ENCODE measurements around the gene PSMD4. TPM values are rescaled to one million over a fixed set of nuclear protein-coding genes. Genes with fewer than 3 reads are reported as not detected.

Gene PSMD4
- total and polyA plus RNA-seq, 8 donors: 104 to 158 (median 149) TPM

DNA sequence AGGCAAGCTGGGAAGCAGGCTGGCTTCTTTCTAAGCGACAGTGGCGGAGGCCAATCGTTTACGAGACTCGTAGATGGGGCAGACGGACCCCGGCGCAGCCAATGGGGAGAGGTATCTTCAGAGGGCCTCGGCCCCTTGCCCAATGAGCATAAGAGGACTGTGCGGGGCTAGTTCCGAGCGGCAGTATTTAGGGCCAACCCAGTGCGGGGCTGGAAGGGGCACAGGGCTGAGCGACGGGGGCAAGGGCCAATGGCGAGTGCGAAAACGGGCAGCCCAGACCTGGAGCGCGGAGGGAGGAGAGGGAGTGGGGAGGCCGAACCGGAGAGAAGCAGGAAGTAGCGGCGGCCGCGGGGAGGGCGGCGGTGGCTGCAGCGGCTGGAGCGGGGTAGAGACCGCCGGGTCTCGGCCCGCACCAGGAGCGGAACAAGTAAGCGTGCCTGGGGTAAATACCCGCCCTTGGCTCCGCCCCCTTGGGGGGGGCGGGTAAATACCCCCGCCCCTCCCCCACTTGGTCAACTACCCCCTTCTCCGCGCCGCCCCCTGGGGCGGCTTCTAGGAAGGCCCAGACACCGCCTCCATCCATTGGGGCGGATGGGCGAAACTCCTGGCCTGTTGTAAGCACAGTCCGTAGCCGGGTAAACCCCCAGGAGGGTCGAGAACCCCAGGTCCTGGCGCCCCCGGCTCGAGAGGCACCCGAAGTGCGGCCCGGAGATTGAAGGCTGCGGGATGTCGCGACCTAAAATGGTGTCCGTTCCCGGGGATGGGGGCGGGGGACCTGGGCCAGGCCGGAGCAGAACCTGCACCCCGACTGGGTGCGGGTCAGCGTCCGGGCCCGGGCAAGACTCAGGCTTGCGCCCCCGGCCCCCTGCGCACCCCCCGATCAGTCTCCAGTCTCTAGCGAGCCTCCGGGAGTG, 27.7 kb downstream of the PSMD4 start, which contains the start of gene ZNF687:
ZNF687 (plus strand) TSS at position 331 of the 914 bp plus-strand sequence. CDS start 3,993 bp downstream, outside the sequence.
- Histone ChIP-seq H3K27ac (peak within 1 kb of the TSS; percentile 96 to 98), H3K4me3 (peak within 1 kb of the TSS; percentile 91 to 94), H3K36me3 (peaks cover 0 to 24% of the 10 kb centered on the region in 2 donors), H3K27me3 (no peaks in the 10 kb centered on the region), H3K4me1 (peaks cover 7 to 46% of the 10 kb centered on the region in 2 donors), H3K9me3 (no peaks in the 10 kb centered on the region)
- TF ChIP-seq, protein P1, sequence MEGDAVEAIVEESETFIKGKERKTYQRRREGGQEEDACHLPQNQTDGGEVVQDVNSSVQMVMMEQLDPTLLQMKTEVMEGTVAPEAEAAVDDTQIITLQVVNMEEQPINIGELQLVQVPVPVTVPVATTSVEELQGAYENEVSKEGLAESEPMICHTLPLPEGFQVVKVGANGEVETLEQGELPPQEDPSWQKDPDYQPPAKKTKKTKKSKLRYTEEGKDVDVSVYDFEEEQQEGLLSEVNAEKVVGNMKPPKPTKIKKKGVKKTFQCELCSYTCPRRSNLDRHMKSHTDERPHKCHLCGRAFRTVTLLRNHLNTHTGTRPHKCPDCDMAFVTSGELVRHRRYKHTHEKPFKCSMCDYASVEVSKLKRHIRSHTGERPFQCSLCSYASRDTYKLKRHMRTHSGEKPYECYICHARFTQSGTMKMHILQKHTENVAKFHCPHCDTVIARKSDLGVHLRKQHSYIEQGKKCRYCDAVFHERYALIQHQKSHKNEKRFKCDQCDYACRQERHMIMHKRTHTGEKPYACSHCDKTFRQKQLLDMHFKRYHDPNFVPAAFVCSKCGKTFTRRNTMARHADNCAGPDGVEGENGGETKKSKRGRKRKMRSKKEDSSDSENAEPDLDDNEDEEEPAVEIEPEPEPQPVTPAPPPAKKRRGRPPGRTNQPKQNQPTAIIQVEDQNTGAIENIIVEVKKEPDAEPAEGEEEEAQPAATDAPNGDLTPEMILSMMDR (IDR thresholded peaks at IDR 0.05): no peak
- DNase-seq (peak; percentile 99 to 100 (median 100)), ATAC-seq (peak; percentile 89)
- intact Hi-C loops (cut with DNase I): no loop called here

DNA sequence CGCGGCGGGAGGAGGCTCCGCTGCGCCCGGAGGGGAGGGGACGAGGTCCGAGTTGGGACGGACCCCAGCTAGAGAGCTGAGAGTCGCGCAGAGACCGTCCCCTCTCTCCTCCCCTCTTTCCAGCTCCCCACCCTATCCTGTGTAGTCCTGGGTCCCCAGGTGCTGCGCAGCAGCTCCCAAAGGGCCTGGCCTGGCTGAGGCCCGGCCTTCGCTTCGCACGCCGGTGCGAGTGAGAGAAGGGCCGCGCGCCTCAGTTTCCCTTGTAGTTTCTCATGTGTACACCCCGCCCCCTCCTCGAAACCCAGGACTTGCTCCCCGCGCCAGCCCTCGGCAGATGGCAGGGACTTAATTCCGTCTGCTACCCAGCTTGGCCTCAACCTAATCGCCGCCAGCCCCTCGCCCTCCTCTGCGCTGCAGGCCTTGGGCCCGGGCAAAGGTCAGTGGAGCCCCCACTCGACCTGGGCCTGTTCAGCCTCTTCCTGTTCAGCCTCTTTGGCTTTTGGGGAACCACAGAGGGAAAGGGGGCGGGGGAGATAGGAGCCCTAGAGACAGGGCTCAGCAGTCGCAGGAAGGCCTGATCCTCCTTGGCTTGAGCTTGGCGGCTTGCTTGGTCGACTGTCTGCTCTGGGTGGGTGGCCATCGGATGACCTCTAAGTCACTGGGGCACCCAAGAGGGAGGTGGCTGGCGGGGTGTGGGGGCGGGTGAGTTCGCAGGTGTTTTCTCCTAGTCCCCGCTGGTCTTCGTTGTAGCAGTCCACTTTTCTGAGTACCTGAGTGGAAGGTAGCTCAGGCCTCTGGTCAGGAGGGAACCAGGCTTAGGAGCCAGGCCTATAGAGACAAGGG, 28.6 kb downstream of the PSMD4 start:
- TF ChIP-seq, protein P1 (IDR thresholded peaks at IDR 0.05): no peak
- Histone ChIP-seq H3K4me3 (peak overlapping the region; percentile 91 to 94), H3K9me3 (no peaks in the 10 kb centered on the region), H3K27me3 (no peaks in the 10 kb centered on the region), H3K27ac (peak overlapping the region; percentile 96 to 98), H3K4me1 (peaks cover 7 to 39% of the 10 kb centered on the region in 2 donors), H3K36me3 (peaks cover 0 to 33% of the 10 kb centered on the region in 2 donors)
- ATAC-seq: peak; percentile 0
- intact Hi-C loops (cut with DNase I): no loop called here
- DNase-seq: peak in 3 of 4 donors; percentile 39 to 83 (median 57)

DNA sequence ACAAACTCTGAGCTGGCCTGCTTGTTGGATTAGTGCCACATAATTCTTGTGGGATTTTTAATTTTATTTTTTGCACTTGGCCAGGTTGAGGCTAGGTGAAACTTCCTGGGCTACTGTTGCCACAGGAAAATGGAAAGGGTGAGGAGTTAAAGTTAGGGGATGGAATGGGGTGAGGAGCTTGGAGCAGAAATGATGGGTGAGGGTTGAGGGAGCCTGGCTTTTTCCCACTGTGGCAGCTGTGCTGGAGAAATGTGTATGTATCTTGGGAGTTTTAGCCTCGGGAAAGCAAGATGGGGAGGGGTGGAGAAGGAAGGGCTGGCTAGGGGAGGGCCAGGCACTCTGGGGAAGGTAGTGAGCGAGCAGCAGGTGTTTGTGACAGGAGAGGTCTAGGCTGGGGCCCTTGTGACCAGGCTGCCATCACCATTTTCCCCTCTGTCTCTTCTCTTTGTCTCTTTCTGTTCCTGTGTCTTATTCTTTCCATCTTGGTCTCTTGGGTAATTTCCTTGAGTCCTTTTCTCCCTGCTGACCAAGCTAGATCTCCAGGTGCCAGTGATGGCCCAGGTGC, 29.6 kb downstream of the PSMD4 start:
- Histone ChIP-seq H3K4me3 (no peak overlapping the region), H3K9me3 (no peaks in the 10 kb centered on the region), H3K27ac (peak overlapping the region; percentile 96 to 98), H3K4me1 (peaks cover 7 to 34% of the 10 kb centered on the region in 2 donors), H3K36me3 (peaks cover 0 to 43% of the 10 kb centered on the region in 2 donors), H3K27me3 (no peaks in the 10 kb centered on the region)
- intact Hi-C loops (cut with DNase I): no loop called here
- no peak for DNase-seq
- TF ChIP-seq, protein P1 (IDR thresholded peaks at IDR 0.05): no peak
- no peak for ATAC-seq

DNA sequence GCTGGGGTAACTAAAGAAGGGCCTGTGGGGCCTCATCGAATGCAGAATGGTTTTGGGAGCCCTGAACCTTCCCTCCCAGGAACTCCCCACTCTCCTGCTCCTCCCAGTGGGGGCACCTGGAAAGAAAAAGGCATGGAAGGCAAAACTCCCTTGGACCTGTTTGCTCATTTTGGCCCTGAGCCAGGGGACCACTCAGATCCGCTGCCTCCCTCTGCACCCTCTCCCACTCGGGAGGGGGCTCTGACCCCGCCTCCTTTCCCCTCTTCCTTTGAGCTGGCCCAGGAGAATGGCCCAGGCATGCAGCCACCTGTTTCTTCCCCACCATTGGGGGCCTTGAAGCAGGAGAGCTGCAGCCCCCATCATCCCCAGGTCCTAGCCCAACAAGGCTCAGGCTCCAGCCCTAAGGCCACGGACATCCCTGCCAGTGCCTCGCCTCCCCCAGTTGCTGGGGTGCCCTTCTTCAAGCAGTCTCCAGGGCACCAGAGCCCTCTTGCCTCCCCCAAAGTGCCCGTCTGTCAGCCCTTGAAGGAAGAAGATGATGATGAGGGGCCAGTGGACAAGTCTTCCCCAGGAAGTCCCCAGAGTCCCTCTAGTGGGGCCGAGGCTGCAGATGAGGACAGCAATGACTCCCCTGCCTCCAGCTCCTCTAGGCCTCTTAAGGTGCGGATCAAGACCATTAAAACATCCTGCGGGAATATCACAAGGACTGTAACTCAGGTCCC, 32.2 kb downstream of the PSMD4 start:
- H3K4me1 ChIP-seq: peaks cover 7 to 29% of the 10 kb centered on the region in 2 donors
- ATAC-seq (no peak), DNase-seq (no peak)
- no peaks in the 10 kb centered on the region for H3K9me3 ChIP-seq
- peaks cover 0 to 69% of the 10 kb centered on the region in 2 donors for H3K36me3 ChIP-seq
- H3K27me3 ChIP-seq: no peaks in the 10 kb centered on the region
- intact Hi-C loops (cut with DNase I): no loop called here
- no peak overlapping the region for H3K27ac ChIP-seq
- H3K4me3 ChIP-seq: no peak overlapping the region
- TF ChIP-seq, protein P1 (IDR thresholded peaks at IDR 0.05): no peak

Measured in left lung (tissue), 10 donors.